Suprapubic skin (tissue), 4 donors: Measurements from ENCODE around the gene UCN. TPM values are rescaled to one million over a fixed set of nuclear protein-coding genes. Genes with fewer than 3 reads are reported as not detected.
"Not testable (repeated sequence)": the region's sequence is repeated elsewhere in the genome, so short reads cannot be mapped to it uniquely, and the experiment has no call there.

Experiments used
- DNase-seq, 2 donors: peaks; one replicate each; pipeline ENCODE4 v3.0.0-alpha.2; 2019; ENCODE audit warnings: low spot score in 2 of 2
- H3K27ac ChIP-seq: fragments of 200-600 bp; sonication (generic); one replicate; pipeline ENCODE4 v1.5.1; 2019
- H3K27me3 ChIP-seq: fragments of 200-600 bp; sonication (generic); one replicate; pipeline ENCODE4 v1.5.1; 2019
- H3K36me3 ChIP-seq: fragments of 200-600 bp; sonication (generic); one replicate; pipeline ENCODE4 v1.5.1; 2019
- H3K4me1 ChIP-seq: fragments of 200-600 bp; sonication (generic); one replicate; pipeline ENCODE4 v1.5.1; 2019
- H3K4me3 ChIP-seq: fragments of 200-600 bp; sonication (generic); one replicate; pipeline ENCODE4 v1.5.1; 2019; ENCODE audit warnings: mild to moderate bottlenecking
- H3K9me3 ChIP-seq: fragments of 200-600 bp; sonication (generic); one replicate; pipeline ENCODE4 v1.5.1; 2019
- CTCF ChIP-seq, 2 donors: fragments of 200-600 bp in 1 of 2; fragments of 450-650 bp in 1 of 2; sonication (generic) in 1 of 2; IDR thresholded peaks; one replicate each; pipeline ENCODE4 v1.5.1; 2016 to 2019; ENCODE audit warnings: antibody characterized with exemption in 2 of 2, mild to moderate bottlenecking in 1 of 2, moderate library complexity in 1 of 2
- EP300 ChIP-seq: sonication (generic); formaldehyde crosslinking; IDR thresholded peaks from one replicate; pipeline ENCODE4 v1.6.1; 2017; ENCODE audit warnings: antibody characterized with exemption
- POLR2A ChIP-seq, 2 donors: fragments of 450-650 bp; IDR thresholded peaks; one replicate each; pipeline ENCODE4 v1.6.1; 2017; ENCODE audit warnings: antibody characterized with exemption in 2 of 2, mild to moderate bottlenecking in 2 of 2, moderate library complexity in 2 of 2
- POLR2AphosphoS5 ChIP-seq, 3 donors: sonication (generic); formaldehyde crosslinking; IDR thresholded peaks; one replicate each; pipeline ENCODE4 v1.6.1; 2017; ENCODE audit warnings: antibody characterized with exemption in 3 of 3
- WGBS: methylation state at CpG from one replicate; pipeline ENCODE4 v1.1.5; 2018; 5-methylcytosine and 5-hydroxymethylcytosine counted together
- total RNA-seq, 4 donors: library from RNA; depleted of rRNA; stranded (reverse); fragments of >200 nt; gene quantifications; one replicate each; pipeline ENCODE4 v1.1.0, GENCODE V29; 2016

Gene UCN
- total RNA-seq, 4 donors from 2014 or later = 2.1 to 3.9 TPM; not detected in 2

GRCh38 chr2:27281442-27281841, 26.8 kb downstream of the UCN start:
- no peak for TF ChIP-seq CTCF (IDR thresholded peaks at IDR 0.05)
- no peak for TF ChIP-seq EP300
- TF ChIP-seq POLR2AphosphoS5 (IDR thresholded peaks at IDR 0.05) = no peak
- TF ChIP-seq POLR2A (IDR thresholded peaks at IDR 0.05) = no peak
- H3K36me3 ChIP-seq = no peaks in the 10 kb centered on the region
- H3K4me3 ChIP-seq = no peak overlapping the region
- no peaks in the 10 kb centered on the region for H3K9me3 ChIP-seq
- H3K27me3 ChIP-seq = peaks cover 10% of the 10 kb centered on the region
- H3K27ac ChIP-seq = no peak overlapping the region
- no peaks in the 10 kb centered on the region for H3K4me1 ChIP-seq
- no peak for DNase-seq
- 72% methylated on average over 3 of the region's 3 CpGs for WGBS

- TF ChIP-seq POLR2AphosphoS5 (IDR thresholded peaks at IDR 0.05) (no peak), EP300 (no peak), POLR2A (IDR thresholded peaks at IDR 0.05) (no peak)
- peaks cover 10% of the 10 kb centered on the region for H3K27me3 ChIP-seq
- no peaks in the 10 kb centered on the region for H3K36me3 ChIP-seq
- no peak overlapping the region for H3K4me3 ChIP-seq
- 79% methylated on average over 3 of the region's 3 CpGs for WGBS
- no peak for DNase-seq
- H3K9me3 ChIP-seq = no peaks in the 10 kb centered on the region
- H3K27ac ChIP-seq = no peak overlapping the region
- no peaks in the 10 kb centered on the region for H3K4me1 ChIP-seq
Observed at GRCh38 chr2:27280826-27281225, 27.4 kb downstream of the UCN start.

DNA sequence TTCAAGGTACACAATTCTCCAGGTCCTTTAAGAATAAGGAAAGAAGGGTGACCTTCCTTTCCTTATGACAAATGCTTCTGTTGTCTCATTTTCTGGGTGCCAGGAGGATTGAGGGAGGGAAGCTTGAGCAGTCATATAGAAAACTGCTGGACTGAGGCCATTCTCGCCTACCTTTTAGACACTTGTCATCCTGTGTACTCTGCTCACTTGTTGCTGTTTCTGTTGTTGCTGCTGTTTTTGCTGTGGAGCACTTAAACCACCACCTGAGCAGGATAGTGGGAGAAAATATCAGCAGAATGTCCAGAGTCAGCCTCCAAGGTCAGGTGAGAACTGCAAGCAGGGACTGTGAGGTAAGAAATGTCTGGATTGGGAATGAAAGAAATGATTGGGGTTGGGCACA, 30.2 kb downstream of the UCN start:
- no peak overlapping the region for H3K27ac ChIP-seq
- H3K36me3 ChIP-seq = no peaks in the 10 kb centered on the region
- no peak for DNase-seq
- WGBS = 77% methylated on average over 1 of the region's 1 CpG
- H3K27me3 ChIP-seq = peaks cover 14% of the 10 kb centered on the region
- H3K9me3 ChIP-seq = no peaks in the 10 kb centered on the region
- H3K4me1 ChIP-seq = no peaks in the 10 kb centered on the region
- H3K4me3 ChIP-seq = no peak overlapping the region
- TF ChIP-seq CTCF (IDR thresholded peaks at IDR 0.05) (no peak), POLR2AphosphoS5 (IDR thresholded peaks at IDR 0.05) (no peak), POLR2A (IDR thresholded peaks at IDR 0.05) (no peak), EP300 (no peak)

- Histone ChIP-seq H3K27ac (no peak within 1 kb of the TSS), H3K9me3 (no peaks in the 10 kb centered on the region), H3K27me3 (peaks cover 14% of the 10 kb centered on the region), H3K4me1 (no peaks in the 10 kb centered on the region), H3K4me3 (no peak within 1 kb of the TSS), H3K36me3 (no peaks in the 10 kb centered on the region)
- 84% methylated on average over 28 of the region's 39 CpGs for WGBS
- no peak for TF ChIP-seq POLR2AphosphoS5 (IDR thresholded peaks at IDR 0.05)
- no peak for TF ChIP-seq POLR2A (IDR thresholded peaks at IDR 0.05)
- TF ChIP-seq CTCF (IDR thresholded peaks at IDR 0.05) = no peak
- TF ChIP-seq EP300 = no peak
- no peak for DNase-seq
Observed at GRCh38 chr2:27275211-27276150, 32.8 kb downstream of the UCN start, which contains the start of gene DNAJC5G. Gene DNAJC5G, plus strand, starts transcription at chr2:27275433. Its CDS starts 1,296 bp downstream, at chr2:27276729.

DNA sequence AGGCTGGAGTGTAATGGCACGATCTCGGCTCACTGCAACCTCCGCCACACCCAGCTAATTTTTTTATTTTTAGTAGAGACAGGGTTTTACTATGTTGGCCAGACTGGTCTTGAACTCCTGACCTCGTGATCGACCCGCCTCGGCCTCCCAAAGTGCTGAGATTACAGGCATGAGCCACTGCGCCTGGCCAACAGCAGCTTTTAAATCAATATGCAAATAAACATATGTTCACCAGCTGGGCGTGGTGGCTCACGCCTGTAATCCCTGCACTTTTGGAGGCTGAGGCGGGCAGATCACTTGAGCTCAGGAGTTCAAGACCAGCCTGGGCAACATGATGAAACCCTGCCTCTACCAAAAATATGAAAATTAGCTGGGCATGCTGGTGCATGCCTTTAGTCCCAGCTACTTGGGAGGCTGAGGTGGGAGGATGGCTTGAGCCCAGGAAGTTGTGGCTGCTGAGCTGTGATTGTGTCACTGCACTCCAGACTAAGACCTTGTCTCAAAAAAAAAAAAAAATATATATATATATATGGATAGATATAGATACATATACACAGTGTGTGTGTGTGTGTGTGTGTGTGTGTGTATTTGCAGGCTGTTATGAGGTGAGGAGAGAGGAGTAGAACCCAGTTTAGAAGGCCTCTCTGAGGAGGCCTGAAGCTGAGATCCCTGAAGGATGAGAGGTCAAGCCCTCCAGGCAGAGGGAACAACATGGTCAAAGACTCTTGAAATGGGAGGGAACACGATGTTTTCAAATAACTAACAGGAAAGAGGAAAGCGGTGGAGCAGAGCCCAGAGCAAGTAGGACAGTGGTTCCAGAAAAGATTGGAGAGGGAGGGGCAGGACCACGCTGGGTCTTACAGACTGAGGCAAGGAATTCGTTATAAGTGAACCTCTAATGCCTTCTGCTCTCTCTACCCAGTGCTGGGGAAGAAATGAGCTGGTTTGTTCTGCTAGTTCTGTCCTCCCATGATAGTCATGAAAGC, 35.4 kb downstream of the UCN start:
- not testable (repeated sequence) for H3K36me3 ChIP-seq, H3K27ac ChIP-seq, H3K4me3 ChIP-seq, H3K4me1 ChIP-seq, H3K9me3 ChIP-seq, DNase-seq
- 69% methylated on average over 15 of the region's 15 CpGs for WGBS
- peaks cover 35% of the 10 kb centered on the region for H3K27me3 ChIP-seq
